ENCODE results near the gene LRP1B.
"Not testable (repeated sequence)": the region's sequence is repeated elsewhere in the genome, so short reads cannot be mapped to it uniquely, and the experiment has no call there.

LRP1B gene

DNA sequence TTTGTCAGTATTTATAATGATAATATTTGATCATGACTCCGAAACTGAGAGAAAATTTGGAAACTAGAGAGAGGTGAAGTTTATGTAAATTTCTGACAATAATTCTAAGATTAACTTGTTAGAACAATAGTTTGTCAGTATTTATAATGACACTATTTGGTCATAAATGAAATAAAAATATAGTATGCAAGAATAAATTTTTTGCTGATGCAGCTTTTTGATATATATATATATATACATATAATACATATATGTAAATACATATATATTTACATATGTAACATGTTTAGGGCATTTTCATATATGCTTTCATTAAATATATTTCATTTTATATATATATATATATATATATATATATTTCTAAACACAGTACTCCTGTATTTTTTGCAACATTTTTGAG lies 1158.1 kb downstream of the LRP1B start:
- DNase-seq = no peak

DNA sequence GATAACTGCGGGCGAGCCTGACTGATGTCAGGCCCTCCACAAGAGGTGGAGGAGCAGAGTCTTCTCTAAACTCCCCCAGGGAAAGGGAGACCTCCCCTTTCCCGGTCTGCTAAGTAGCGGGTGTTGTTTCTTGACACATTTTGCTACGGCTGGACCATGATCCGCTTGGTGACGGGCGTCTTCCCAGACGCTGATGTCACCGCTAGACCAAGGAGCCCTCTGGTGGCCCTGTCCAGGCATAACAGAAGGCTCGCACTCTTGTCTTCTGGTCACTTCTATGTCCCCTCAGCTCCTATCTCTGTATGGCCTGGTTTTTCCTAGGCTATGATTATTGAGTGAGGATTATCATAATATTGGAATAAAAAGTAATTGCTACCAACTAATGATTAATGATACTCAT lies 1166.5 kb downstream of the LRP1B start:
- not testable (repeated sequence) for DNase-seq

DNA sequence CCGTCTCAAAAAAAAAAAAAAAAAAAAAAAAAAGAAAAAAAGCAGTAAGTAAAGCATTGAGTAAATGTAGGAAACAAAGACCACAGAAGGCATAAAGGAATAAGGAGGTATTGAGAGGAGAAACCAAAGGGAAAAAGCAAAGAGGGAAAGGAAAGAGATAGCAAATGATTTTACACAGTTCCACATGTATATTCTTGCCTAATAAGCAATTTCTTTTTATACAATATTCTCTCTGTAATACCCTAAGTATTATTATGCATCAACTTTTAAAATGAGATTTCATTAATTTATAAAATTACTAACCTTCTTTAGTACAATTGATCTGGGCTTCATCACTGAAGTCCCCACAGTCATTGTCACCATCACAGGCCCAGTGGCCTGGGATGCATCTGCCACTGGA lies 1180.9 kb downstream of the LRP1B start:
- DNase-seq = no peak

DNA sequence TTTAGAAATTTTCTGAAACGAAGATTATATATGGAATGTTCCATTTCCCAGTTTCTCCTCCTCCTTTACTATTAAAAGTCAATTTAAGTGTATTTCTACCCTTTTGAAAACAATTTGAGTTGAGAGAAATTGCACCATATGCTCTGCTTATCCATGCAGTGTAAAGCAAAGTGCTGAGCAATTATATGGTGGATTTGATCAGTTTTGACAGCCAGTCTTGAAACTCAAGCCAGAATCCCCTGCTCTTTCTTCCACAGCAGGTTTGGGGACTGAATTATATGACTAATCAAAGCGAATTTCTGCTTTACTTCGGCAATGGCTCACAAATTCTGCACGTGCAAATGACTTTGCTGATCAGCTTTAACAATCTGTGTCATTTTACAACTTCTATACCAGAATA lies 1183.6 kb downstream of the LRP1B start:
- DNase-seq = no peak

DNA sequence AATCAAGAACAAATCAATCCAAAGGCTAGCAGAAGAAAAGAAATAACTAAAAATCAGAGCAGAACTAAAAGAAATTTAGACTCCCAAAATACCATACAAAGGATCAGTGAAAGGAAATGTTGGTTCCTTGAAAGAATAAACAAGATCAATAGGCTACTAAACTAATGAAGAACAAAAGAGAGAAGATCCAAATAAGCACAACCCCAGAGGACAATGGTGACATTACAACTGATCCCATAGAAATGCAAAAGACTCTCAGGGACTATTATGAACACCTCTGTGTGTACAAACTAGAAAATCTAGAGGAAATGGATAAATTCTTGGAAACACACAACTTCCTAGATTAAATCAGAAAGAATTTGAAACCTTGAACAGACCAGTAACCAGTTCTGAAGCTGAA lies 1186.9 kb downstream of the LRP1B start:
- no peak for DNase-seq

DNA sequence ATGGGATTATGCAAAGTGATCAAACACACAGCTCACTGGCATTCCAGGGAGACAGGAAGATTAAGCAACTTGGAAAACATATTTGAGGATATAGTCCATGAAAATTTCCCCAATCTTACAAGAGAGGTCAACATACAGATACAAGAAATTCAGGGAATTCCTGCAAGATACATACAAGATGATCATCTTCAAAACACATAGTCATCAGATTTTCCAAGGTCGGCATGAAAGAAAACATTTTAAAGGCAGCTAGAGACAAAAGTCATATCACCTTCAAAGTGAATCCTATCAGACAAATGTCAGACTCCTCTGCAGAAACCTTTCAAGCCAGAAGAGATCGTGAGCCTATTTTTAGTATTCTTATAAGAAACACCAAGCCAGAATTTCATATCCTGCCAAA lies 1188.5 kb downstream of the LRP1B start:
- DNase-seq = no peak

DNA sequence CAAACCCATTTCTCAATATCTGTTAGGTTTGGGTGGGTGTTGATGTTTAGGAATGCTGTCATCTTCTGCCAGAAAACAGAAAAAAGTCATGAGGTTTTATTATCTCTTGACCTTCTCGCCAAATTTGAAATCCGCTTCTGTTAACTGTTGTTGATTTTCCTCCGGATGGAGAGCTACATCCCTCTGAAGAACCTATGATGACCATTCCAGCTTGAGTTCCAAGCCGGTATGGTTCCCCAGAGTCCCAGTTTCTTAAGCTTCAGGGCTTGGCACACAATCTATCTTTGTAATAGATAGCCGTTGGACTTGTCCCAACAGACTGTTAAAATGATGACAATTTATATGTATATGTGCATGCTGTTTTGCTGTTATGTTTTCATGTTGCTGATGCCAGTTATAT lies 1201.0 kb downstream of the LRP1B start:
- DNase-seq = no peak

DNA sequence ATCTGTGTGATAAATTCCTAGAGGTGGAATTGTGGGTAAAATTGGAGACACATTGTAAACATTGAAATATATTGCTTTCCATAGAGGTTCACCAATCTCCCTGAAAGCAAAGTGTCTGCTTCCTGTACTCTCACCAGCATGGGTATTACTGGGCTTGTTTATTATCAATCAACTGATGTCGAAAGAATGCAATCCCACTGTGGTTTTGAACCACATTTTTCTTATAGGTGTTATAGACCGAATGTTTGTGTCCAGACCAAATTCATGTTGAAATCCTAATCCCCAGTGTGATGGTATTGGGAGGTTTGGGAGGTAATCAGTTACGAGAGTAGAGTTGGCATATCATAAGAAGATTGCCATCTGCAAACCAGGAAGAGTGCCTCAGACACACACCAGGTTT lies 1212.4 kb downstream of the LRP1B start:
- no peak for DNase-seq

DNA sequence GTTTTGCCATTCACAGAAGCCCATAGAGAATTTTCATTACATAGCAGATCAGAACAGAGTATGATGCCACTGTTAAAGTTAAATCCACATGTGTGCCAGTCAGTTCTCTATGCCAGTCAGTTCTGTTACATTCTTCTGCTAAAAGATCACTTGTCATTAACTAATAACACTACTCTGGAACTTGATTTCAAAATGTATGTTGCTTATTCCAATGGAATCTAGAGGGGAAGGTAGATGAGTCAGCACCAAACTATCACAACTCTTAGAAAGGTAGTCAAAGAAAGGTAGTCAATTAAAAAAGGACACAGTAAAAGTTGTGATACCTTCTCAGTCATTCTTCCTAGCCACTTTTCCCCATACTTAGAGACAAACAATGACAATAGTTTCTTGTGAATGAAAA lies 1214.4 kb downstream of the LRP1B start:
- DNase-seq = no peak

DNA sequence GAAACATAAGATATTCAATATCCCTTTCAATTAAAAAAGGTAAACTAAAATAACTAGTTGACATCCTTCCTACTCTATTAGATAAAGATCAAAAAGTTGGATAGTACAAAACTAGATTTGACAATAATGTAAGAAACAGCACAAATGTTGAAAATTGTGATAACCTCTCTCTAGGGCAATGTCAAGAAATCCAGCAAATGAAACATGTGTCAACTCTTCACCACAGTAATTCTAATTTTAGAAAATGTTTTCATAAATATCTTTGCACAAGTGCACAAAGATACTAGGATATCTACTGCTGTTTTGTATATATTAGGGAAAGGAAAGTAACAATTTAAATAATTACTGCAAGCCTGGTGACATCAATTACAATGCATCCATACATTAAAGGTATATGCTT lies 1220.1 kb downstream of the LRP1B start:
- DNase-seq = no peak

DNA sequence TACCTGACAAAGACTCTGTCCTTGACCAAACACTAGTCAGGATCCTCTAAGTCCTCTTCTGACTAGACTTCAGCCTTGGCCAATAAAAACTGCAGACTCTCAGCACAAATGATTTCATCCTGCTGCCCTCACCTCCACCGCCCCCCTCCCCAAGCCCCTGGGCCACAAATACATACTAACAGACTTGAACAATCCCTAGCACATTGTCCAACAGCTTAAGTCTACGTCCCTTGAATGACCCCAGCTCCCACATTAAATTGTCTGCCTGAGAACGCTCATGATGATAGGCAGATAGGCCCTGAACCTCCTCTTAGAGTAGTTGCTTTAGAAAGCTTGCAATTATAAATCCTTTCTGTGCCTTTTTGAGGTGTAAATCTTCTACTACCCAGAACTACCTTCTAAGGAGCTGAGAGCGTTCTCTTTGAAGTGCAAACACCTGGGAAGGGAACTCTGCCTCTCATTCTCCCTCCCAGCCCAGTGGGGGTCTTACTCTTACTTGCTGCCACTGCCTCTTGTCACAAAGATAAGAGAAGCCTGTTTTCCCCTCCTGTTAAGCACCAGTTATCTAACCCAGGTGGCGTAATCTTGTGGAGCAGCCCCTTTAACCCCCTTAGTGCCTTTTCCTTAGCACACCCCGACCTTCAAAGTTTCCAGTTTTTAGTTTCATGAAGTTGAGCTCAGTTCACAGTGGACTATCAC lies 1225.6 kb downstream of the LRP1B start:
- no peak for DNase-seq

DNA sequence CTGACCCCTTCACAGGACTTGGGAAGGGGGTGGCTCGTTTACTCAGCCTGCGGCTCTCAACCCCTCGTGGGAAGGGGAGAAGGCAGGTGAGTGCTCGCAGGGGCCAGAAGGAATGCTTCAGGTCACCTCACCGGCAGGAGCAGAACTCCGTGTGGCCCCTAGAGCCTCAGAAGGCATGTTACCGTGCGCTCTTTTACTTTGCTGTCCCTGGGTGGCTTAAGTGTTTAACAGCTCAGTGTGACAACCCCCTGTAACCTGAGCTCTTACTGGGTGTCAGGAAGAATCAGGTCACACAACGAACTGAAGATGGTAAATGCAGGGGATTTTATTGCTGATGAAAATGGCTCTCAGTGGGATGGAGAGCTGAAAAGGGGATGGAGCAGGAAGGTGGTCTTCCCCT lies 1235.4 kb downstream of the LRP1B start:
- DNase-seq = no peak

DNA sequence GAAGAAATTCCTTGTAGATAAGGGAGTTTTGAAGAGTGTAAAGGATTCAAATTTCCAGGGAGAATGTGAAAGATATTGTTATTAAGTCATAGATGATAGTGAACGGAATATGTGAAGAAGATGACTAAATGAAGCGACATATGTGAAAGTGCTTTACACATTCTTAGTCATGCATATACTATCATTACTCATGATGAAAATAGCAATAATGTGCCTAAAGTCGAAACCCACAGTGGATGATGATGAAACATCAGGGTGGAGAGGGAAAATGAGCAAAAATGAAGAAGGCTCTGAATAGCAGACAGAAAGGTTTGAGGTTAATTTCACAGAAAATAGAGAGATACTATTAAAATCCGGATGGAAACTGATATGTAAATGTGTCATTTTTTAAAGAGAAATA lies 1237.1 kb downstream of the LRP1B start:
- DNase-seq = no peak

DNA sequence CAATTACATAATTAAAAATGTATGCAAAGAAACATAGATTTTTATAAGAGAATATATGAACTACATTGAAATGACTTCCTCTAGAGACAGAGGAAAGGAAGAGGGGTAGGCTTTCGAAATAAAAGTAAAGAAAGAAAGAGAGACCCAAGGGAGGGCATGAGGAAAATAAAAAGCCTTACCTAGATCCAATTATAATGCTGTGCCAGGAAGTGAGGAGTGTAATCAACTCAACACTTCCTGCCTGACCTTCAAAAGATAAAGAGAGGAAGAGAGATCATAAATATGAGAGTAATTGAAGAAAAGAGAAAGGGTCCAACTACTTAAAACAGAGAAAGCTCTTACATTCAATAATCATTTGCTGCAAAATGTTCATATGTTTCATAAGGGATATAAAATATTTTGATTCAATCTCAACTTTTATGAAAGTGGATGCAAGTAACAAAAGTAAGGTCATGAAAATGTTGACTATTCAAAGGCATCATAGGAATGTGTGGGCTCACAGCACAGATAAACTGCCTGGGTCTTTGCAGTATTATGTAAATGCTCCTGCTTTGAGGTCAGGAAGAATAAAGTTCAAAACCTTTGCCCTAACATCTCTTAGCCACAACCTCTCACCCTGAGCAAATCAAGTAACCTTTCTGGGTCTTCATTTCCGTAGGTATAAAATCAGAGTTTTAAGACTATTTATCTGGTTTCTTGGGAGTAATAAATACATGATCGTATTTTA lies 1237.7 kb downstream of the LRP1B start:
- no peak for DNase-seq

DNA sequence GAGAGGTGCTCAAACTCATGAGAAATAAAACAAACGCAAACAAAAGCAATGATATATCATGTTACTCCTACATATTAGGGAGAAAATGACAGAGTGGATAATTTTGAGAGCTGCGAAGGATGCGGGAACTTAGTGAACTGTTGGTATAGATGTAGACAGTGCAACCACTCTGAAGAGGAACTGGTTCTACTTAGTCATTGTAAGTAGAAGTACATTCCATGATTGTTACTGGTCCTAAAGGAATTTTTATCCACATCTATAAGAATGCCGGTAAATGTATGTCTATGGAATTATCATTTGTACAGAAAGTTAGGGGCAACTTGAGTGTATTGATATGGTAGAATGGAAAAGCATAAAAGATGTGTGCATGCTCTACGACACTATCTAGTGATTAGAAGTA lies 1238.4 kb downstream of the LRP1B start:
- no peak for DNase-seq

DNA sequence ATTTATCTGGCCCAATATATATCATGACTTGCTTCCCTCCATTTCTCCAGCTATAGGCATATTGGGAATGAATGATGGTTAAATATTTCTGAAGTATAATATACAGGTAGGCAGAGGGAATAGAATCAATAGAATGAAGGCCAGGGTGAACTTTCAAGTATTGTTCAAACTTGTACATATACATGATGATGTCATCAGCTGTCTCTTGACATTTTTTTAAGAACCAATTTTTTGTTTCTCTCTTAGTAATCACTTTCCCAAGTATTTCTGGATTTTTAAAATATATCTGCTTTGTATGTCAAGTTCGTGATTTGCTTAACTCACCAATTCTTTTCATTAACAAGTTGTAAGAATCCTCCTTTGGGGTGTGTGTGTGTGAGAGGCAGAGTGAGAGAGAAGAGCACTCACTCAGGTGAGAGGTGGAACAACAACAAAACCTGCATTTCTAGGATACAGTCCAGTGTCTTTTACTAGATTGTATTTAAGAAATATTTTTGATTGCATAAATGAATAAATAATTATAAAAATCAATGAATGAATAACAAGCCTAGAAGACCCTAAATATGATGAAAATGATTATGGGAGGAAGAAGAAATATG lies 1239.1 kb downstream of the LRP1B start:
- no peak for DNase-seq

DNA sequence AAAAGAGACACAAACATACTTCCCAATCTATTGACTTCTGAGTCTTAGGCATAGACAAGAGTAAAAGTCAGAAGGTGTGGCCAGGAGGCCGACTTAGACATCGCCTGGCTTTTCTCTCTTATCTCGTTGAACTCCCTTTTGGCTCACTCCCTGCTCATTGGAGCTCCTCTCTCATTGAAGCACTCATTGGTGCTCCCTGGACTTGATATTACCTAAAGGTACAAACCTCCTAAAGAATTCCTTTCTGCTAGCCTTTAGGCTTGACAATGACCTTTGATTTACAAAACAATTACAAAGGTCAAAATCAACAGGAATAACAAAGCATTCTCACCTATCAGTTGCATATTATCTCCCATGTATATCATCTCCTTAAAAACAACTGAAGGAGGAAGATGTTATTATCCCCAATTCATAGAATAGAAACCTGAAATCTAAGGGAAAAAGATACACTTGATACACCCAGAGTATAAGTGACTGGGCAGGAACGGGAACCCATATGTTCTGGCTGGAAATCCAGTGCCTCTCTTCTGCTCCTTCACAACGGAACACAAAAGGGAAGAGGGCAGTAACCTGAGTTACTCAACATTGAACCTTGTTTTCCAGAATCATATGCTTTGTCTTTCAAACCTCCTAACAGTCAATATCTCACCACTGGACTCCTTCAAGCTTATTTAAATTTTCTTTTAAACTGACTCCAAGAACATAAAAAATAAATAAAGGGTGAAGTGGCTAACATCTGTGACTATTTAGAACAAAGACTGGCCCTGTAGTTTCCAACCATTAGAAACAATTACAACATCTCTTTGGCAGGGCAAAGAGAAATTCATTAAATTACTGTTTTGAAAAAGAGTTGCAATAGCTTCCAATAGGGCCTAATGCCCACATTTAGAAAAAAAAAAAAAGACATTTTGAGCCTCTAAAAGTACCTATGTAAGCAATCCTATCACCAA lies 1247.9 kb downstream of the LRP1B start:
- DNase-seq = no peak

DNA sequence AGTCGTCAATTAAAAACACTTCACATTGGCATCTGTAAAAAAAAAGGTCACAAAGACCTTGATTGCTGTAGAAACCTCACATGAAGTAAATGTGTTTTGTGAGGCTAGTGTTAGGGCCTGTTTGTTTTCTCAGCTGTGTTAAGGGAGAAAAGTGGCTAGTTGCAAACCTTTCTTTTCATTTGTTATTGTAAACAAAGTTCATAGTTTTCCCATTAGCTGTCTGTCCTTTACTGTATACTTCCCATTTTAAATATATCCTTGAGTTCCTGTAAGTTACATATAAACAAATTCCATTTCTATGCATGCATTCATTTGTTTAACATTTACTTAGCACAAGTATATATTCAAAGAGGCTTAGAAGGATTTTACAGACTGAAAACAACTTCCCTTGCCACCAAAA lies 1250.2 kb downstream of the LRP1B start:
- DNase-seq = no peak

DNA sequence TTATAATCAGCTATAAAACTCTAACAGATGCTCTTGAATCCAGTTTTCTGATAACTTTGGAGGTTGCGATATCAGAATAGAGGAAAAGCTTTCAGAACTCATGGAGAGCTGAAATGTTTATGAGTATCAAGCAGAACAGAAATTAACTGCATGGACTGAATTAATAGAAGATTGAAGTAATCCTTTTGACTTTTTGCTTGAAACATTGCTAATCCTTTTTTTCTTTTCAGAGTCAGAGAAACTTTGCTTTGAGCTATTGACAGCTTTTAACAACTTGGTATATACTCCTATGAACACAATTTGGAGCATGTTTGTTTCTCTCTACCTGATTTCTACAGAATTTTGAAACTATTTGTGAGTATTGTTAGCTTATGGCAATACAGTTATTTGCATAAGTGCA lies 1254.8 kb downstream of the LRP1B start:
- no peak for DNase-seq

DNA sequence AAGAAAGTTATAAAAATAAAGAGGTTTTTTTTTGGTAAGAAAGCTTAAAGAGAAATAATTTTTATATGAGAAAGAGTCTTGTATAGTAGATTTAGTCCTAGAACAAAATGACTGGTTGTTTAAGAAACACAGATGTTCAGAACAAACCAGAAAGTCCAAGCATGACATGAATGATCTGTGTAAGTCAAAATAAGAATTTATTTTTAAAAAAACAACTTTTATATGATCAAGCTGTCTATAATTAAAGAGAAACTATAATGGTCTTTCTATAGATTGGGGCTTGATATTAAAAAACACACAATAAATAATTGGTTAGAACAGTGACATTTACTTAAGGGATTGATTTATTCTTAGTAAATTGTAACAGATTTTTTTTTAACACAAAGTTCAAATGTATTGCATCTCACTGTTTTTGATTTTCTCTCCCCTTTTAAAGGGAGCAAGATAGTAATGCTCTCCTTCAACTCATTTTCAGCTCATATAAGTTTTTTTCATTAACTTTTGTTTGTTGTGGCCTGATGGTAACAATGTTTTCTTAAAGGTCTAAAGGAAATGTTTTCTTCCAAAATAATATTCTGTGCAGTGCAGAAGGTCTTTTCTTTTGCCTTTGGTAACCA lies 1256.8 kb downstream of the LRP1B start:
- DNase-seq = no peak

DNA sequence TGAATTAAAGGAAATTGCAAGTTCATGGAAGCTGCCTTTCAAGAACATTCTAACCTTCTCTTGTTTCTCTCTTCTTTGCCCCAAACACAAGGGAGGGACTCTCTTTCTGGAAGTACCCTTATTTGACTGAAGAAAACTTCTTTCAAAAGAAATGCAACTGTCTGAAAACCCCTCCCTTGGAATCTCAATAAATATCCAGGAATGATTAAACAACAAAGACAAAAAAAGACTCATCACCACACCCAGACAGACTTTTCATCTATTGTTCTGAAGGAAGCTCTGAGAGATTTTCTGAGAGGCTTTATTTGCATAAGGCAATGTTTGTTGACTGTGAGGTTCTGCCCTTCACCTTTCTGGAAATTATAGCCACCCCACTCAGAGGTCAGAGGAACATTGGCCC lies 1260.9 kb downstream of the LRP1B start:
- DNase-seq = no peak

DNA sequence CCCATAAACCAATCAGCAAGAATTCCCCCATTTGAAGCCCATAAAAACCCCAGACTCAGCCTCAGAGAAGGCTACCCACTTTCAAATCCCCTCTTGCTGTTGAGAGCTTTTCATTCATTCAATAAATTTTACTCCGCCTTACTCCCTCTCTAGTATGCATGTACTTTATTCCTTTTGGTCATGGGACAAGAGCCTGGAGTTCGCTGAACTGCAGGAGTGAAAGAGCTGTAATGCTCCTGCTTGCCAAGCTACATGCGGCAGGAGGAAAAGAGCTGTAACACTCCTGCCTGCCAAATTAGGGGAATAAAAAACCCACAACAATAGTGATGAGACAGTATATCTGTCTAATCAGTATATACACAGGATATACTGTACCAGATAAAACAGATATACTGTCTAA lies 1261.7 kb downstream of the LRP1B start:
- no peak for DNase-seq

DNA sequence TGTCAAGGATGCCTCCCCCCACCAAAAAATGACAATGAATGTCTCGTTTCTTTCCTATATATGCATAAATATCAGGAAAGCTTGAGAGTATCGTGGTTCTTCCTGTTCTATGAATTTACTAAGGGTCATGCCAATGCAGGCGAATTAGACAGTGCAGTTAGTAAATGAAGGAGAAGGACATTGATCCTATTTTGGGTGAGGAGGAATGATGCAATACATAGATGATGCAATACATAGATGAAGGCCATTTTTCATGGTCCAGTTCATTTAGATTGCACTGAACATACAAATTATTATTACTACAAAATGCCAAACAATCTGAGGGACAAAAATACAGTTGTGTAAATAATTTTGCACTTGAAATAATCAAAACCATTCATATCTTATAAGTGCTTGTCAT lies 1265.0 kb downstream of the LRP1B start:
- DNase-seq = no peak

Measured in left hindlimb (tissue), 1 donor.